K562 (cell line): ENCODE data around the gene RHO. TPM values are rescaled to one million over a fixed set of nuclear protein-coding genes. Genes with fewer than 3 reads are reported as not detected.

Source experiments
- ATAC-seq: fragments of 200-7000 bp; cut with Tn5 transposase; 3 replicates; pipeline ENCODE4 v1.9.1; 2020; ENCODE audit warnings: moderate library complexity
- BruUV-seq: library from RNA; stranded (reverse); fragments of 400-500 nt; replicated peaks from 2 replicates; lab custom pipeline; 2021; lab: Mats Ljungman, UMichigan
- CTCF ChIA-PET: fragments of 300-600 bp; formaldehyde crosslinking; extraction: SDS; loops from one replicate; lab custom pipeline; 2021; ENCODE audit warnings: low intra/inter-chr PET ratio; lab: Yijun Ruan, JAX
- POLR2A ChIA-PET: fragments of 300-600, 350-650 bp; sonication (Branson Sonifier 250); formaldehyde crosslinking; extraction: SDS; loops from one replicate; lab custom pipeline; 2021; ENCODE audit warnings: antibody characterized with exemption, inconsistent platforms; lab: Yijun Ruan, JAX
- DNase-seq, 4 experiments: peaks; one replicate each; pipeline versions ENCODE4 v3.0.0 to v3.0.0-alpha.2; 2011 to 2018; ENCODE audit warnings: low spot score in 3 of 4, mixed read lengths in 3 of 4; ENCODE audit errors: extremely low read depth in 1 of 4
- FAIRE-seq: peaks from 2 replicates; lab custom pipeline; 2011; peaks lifted over from hg19 to GRCh38; lab: Jason Lieb, UNC
- H2AFZ ChIP-seq: 2 replicates; pipeline ENCODE4 v1.6.0; 2011; ENCODE audit warnings: low read depth, low read length, control low read depth, inconsistent platforms
- H3K27ac ChIP-seq: fragments of 200-600 bp; 3 replicates; pipeline ENCODE4 v1.8.0; 2011; ENCODE audit warnings: low read depth, mild to moderate bottlenecking, control low read depth, inconsistent platforms, low read length, moderate library complexity, mixed read lengths; ENCODE audit errors: extremely low read depth
- H3K27me3 ChIP-seq, 2 experiments: fragments of 300-600 bp in 1 of 2; 2 replicates in 1 of 2; 3 replicates in 1 of 2; pipeline versions ENCODE4 v1.6.0 to v1.8.0; 2011; ENCODE audit warnings: inconsistent platforms in 2 of 2, low read length in 2 of 2, mild to moderate bottlenecking in 1 of 2, mixed read lengths in 1 of 2, moderate library complexity in 1 of 2; ENCODE audit not compliant: control insufficient read depth in 2 of 2, insufficient read depth in 2 of 2
- H3K36me3 ChIP-seq: fragments of 300-600 bp; 3 replicates; pipeline ENCODE4 v1.8.0; 2011; ENCODE audit warnings: mild to moderate bottlenecking, low read length, inconsistent platforms; ENCODE audit not compliant: control insufficient read depth, insufficient read depth
- H3K4me1 ChIP-seq, 2 experiments: fragments of 200-600 bp in 1 of 2; replicated peaks in 1 of 2; 2 replicates in 1 of 2; 3 replicates in 1 of 2; pipeline versions ENCODE4 v1.5.1 to v1.8.0; 2011; ENCODE audit warnings: inconsistent platforms in 2 of 2, low read length in 2 of 2, mild to moderate bottlenecking in 1 of 2, mixed read lengths in 1 of 2, moderate library complexity in 1 of 2; ENCODE audit not compliant: control insufficient read depth in 2 of 2, insufficient read depth in 2 of 2
- H3K4me2 ChIP-seq: 2 replicates; pipeline ENCODE4 v1.6.1; 2011; ENCODE audit warnings: low read length, control low read depth, inconsistent platforms, mixed read lengths; ENCODE audit not compliant: insufficient read depth
- H3K4me3 ChIP-seq: fragments of 200-600 bp; sonication (generic), shearing (Covaris generic); 2 replicates; pipeline ENCODE4 v1.5.1; 2016; ENCODE audit warnings: control low read depth, inconsistent platforms
- H3K79me2 ChIP-seq: fragments of 200-600 bp; 3 replicates; pipeline ENCODE4 v1.8.0; 2011; ENCODE audit warnings: low read length, inconsistent platforms; ENCODE audit not compliant: control insufficient read depth, insufficient read depth
- H3K9ac ChIP-seq, 2 experiments: 2 replicates each; pipeline versions ENCODE4 v1.6.0 to v1.6.1; 2011; ENCODE audit warnings: low read depth in 2 of 2, low read length in 2 of 2, control low read depth in 1 of 2, inconsistent platforms in 1 of 2, mild to moderate bottlenecking in 1 of 2, mixed read lengths in 1 of 2; ENCODE audit not compliant: insufficient read depth in 1 of 2
- H3K9me1 ChIP-seq: one replicate; pipeline ENCODE4 v1.6.0; 2011; ENCODE audit warnings: inconsistent platforms, mild to moderate bottlenecking, low read length, moderate library complexity; ENCODE audit not compliant: control insufficient read depth, insufficient read depth
- H3K9me3 ChIP-seq: replicated peaks from 2 replicates; pipeline ENCODE4 v1.5.1; 2011; ENCODE audit warnings: low read depth, low read length, inconsistent platforms; ENCODE audit not compliant: control insufficient read depth, insufficient read depth
- H4K20me1 ChIP-seq: replicated peaks from 2 replicates; pipeline ENCODE4 v1.6.1; 2011; ENCODE audit warnings: low read length, inconsistent platforms, mixed read lengths; ENCODE audit not compliant: control insufficient read depth, insufficient read depth
- ETV6 ChIP-seq, 3 experiments: fragments of 150-350 bp in 1 of 3; sonication (generic) in 1 of 3; formaldehyde crosslinking in 1 of 3; IDR thresholded peaks; 2 replicates each; pipeline versions ENCODE4 v1.6.1 to v1.8.0; 2014 to 2022; ENCODE audit warnings: borderline replicate concordance in 2 of 3, low read depth in 2 of 3, antibody characterized with exemption in 1 of 3, low read length in 1 of 3, mild to moderate bottlenecking in 1 of 3, missing genetic modification reagents in 1 of 3
- HDAC1 ChIP-seq, 2 experiments: fragments of 450-650 bp; IDR thresholded peaks; 2 replicates each; pipeline ENCODE4 v1.6.1; 2016 to 2017; ENCODE audit warnings: inconsistent platforms in 1 of 2, mild to moderate bottlenecking in 1 of 2, moderate library complexity in 1 of 2
- HMG20A ChIP-seq: fragments of 450-650 bp; formaldehyde crosslinking; conservative IDR thresholded peaks from 2 replicates; pipeline ENCODE4 v1.4.0; 2020; ENCODE audit warnings: mild to moderate bottlenecking, mixed read lengths
- NBN ChIP-seq: fragments of 450-650 bp; IDR thresholded peaks from 2 replicates; pipeline ENCODE4 v1.6.1; 2016; ENCODE audit warnings: low read depth, mild to moderate bottlenecking
- OTX1 ChIP-seq: fragments of 450-650 bp; formaldehyde crosslinking; IDR thresholded peaks from 2 replicates; pipeline ENCODE4 v1.4.0; 2022; ENCODE audit warnings: mild to moderate bottlenecking
- PCBP2 ChIP-seq: fragments of 200-400 bp; formaldehyde crosslinking; IDR thresholded peaks from 2 replicates; pipeline ENCODE4 v1.6.1; 2018; ENCODE audit warnings: low read length, low read depth, mild to moderate bottlenecking, moderate library complexity; ENCODE audit not compliant: poor library complexity, severe bottlenecking
- POLR2H ChIP-seq: IDR thresholded peaks from 2 replicates; pipeline ENCODE4 v1.6.1; 2016; ENCODE audit warnings: missing genetic modification characterization, low read depth, mild to moderate bottlenecking, control low read depth, missing compliant biosample characterization, moderate library complexity
- RFX1 ChIP-seq: fragments of 450-650 bp; IDR thresholded peaks from 2 replicates; pipeline ENCODE4 v1.6.1; 2016; ENCODE audit warnings: mild to moderate bottlenecking, moderate library complexity
- SAFB ChIP-seq: fragments of 200-400 bp; formaldehyde crosslinking; IDR thresholded peaks from 2 replicates; pipeline ENCODE4 v1.6.1; 2017; ENCODE audit warnings: low read depth, low read length, borderline replicate concordance
- SETDB1 ChIP-seq: IDR thresholded peaks from one replicate; pipeline ENCODE4 v1.6.1; 2012; ENCODE audit warnings: low read length, control low read depth, inconsistent platforms
- SMAD1 ChIP-seq: fragments of 150-350 bp; IDR thresholded peaks from 2 replicates; pipeline ENCODE4 v1.6.1; 2014; ENCODE audit warnings: low read length, low read depth; ENCODE audit not compliant: partially characterized antibody
- STAG1 ChIP-seq: sonication (generic); formaldehyde crosslinking; IDR thresholded peaks from 2 replicates; pipeline ENCODE4 v1.5.0; 2020; ENCODE audit warnings: missing genetic modification reagents, borderline replicate concordance
- TAF15 ChIP-seq: fragments of 200-400 bp; formaldehyde crosslinking; IDR thresholded peaks from 2 replicates; pipeline ENCODE4 v1.6.1; 2017; ENCODE audit warnings: mild to moderate bottlenecking, low read depth, low read length, moderate library complexity
- TAL1 ChIP-seq: fragments of 450-650 bp; IDR thresholded peaks from 2 replicates; pipeline ENCODE4 v1.6.1; 2016; ENCODE audit warnings: mild to moderate bottlenecking
- TGIF2 ChIP-seq: sonication (generic); formaldehyde crosslinking; IDR thresholded peaks from 2 replicates; pipeline ENCODE4 v1.8.1; 2022; ENCODE audit warnings: mild to moderate bottlenecking, missing genetic modification reagents, moderate library complexity
- ZBED1 ChIP-seq: IDR thresholded peaks from 2 replicates; pipeline ENCODE4 v1.6.1; 2014
- ZKSCAN8 ChIP-seq: fragments of 200-800 bp; sonication (Bioruptor generic); IDR thresholded peaks from 2 replicates; pipeline ENCODE4 v1.6.1; 2016; ENCODE audit warnings: missing genetic modification characterization, missing compliant biosample characterization
- ZNF143 ChIP-seq: sonication (generic); formaldehyde crosslinking; IDR thresholded peaks from 2 replicates; pipeline ENCODE4 v1.9.0; 2022; ENCODE audit warnings: mild to moderate bottlenecking, missing genetic modification reagents
- ZNF695 ChIP-seq: fragments of 450-650 bp; formaldehyde crosslinking; IDR thresholded peaks from 2 replicates; pipeline ENCODE4 v1.4.0; 2020; ENCODE audit warnings: mild to moderate bottlenecking, moderate library complexity
- WGBS: fragments of 100-300 bp; shearing (Covaris generic); methylation state at CpG from one replicate; pipeline ENCODE4 v1.1.6; 2016; ENCODE audit warnings: low coverage, mixed read lengths; ENCODE audit not compliant: insufficient coverage; ENCODE audit errors: missing lambda C conversion rate; 5-methylcytosine and 5-hydroxymethylcytosine counted together
- in situ Hi-C: fragments of 300-500 bp; cut with MboI; formaldehyde crosslinking; loops from 4 replicates; pipeline ENCODE4 v1.15.0; 2018; ENCODE audit warnings: inconsistent platforms, mixed read lengths
- intact Hi-C: fragments of 100-400 bp; cut with micrococcal nuclease; formaldehyde crosslinking; loops from 2 replicates; pipeline ENCODE4 v1.14.2; 2022
- polyA plus RNA-seq, 8 experiments: library from polyadenylated mRNA; depleted of rRNA in 4 of 8; stranded (reverse) in 5 of 8; unstranded in 3 of 8; fragments of >200 nt; fragmentation: Nextera tagmentation in 2 of 8; fragmentation: Illumina TruSeq in 1 of 8; extraction: Ambion mirVana in 2 of 8; extraction: Trizol in 1 of 8; gene quantifications; 2 replicates each; pipeline versions ENCODE4 v1.2.1 to v1.2.3, GENCODE V29; 2011 to 2014; ENCODE audit warnings: inconsistent platforms in 1 of 8, missing spikeins in 1 of 8
- total RNA-seq, 7 experiments: library from RNA; depleted of rRNA in 6 of 7; stranded (reverse); fragments of >200 nt in 6 of 7; fragmentation: Illumina TruSeq in 2 of 7; extraction: Trizol in 2 of 7; gene quantifications; 2 replicates each; pipeline versions ENCODE4 v1.2.1 to v1.2.3, GENCODE V29; 2011 to 2021; ENCODE audit warnings: low replicate concordance in 1 of 7
- TF ChIP-seq, protein P1 (sequence below): fragments of 450-650 bp; IDR thresholded peaks from 2 replicates; pipeline ENCODE4 v1.6.1; 2017; ENCODE audit warnings: antibody characterized with exemption, mild to moderate bottlenecking

Gene RHO
- total and polyA plus RNA-seq, 9 of the 15 experiments (the other 6 are each of a cell fraction or from before 2014, with no cell fraction given), result not detected

DNA sequence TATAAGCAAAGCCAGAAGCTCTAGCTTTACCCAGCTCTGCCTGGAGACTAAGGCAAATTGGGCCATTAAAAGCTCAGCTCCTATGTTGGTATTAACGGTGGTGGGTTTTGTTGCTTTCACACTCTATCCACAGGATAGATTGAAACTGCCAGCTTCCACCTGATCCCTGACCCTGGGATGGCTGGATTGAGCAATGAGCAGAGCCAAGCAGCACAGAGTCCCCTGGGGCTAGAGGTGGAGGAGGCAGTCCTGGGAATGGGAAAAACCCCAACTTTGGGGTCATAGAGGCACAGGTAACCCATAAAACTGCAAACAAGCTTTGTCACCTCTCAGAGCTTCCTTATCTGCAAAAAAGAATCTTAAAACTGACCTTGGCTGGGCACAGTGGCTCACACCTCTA, 6.6 kb downstream of the RHO start:
- Histone ChIP-seq H2AFZ (no peak overlapping the region), H3K36me3 (no peaks in the 10 kb centered on the region), H3K27me3 (peaks cover 4 to 22% of the 10 kb centered on the region in 2 experiments; a peak in 2 of 5 replicates), H3K4me1 (peaks cover 0 to 7% of the 10 kb centered on the region in 2 experiments; a peak in 3 of 5 replicates), H3K9me1 (no peaks in the 10 kb centered on the region), H3K27ac (no peak overlapping the region), H3K9ac (no peak overlapping the region), H3K79me2 (no peaks in the 10 kb centered on the region), H3K4me2 (no peak overlapping the region), H3K4me3 (no peak overlapping the region), H3K9me3 (no peaks in the 10 kb centered on the region), H4K20me1 (no peaks in the 10 kb centered on the region)
- no TSS peak for BruUV-seq
- FAIRE-seq, result no peak
- DNase-seq, result no peak
- in situ Hi-C loops (no loop called here), intact Hi-C loops (no loop called here)
- ATAC-seq, result no peak
- WGBS, result no CpG with 5 or more reads among the region's 1 CpG
- ChIA-PET CTCF (no interaction called here), POLR2A (interaction anchor here (0.9 kb wide), 1 partner anchor 9 kb away, joined by 3 read pairs; no protein-coding TSS in a partner anchor)
- TF ChIP-seq ZBED1 (no peak), TGIF2 (CRISPR knock-in tag) (no peak), PCBP2 (no peak), OTX1 (no peak), POLR2H (tag) (no peak), NBN (no peak), HDAC1 (IDR thresholded peaks at IDR 0.05) (no peak), ZKSCAN8 (CRISPR knock-in tag) (no peak), ZNF143 (CRISPR knock-in tag) (no peak), SAFB (no peak), ZNF695 (CRISPR knock-in tag) (no peak), STAG1 (CRISPR knock-in tag) (no peak), SETDB1 (no peak), ETV6 (IDR thresholded peaks at IDR 0.05; ENCODE audit: borderline replicate concordance in 1 of 2, low read depth in 2 of 2, low read length in 1 of 2) (no peak), ETV6 (CRISPR knock-in tag; IDR thresholded peaks at IDR 0.05; ENCODE audit: borderline replicate concordance) (no peak), HMG20A (CRISPR knock-in tag) (no peak), SMAD1 (no peak), TAL1 (no peak), TAF15 (no peak), RFX1 (no peak)
- TF ChIP-seq, protein P1, sequence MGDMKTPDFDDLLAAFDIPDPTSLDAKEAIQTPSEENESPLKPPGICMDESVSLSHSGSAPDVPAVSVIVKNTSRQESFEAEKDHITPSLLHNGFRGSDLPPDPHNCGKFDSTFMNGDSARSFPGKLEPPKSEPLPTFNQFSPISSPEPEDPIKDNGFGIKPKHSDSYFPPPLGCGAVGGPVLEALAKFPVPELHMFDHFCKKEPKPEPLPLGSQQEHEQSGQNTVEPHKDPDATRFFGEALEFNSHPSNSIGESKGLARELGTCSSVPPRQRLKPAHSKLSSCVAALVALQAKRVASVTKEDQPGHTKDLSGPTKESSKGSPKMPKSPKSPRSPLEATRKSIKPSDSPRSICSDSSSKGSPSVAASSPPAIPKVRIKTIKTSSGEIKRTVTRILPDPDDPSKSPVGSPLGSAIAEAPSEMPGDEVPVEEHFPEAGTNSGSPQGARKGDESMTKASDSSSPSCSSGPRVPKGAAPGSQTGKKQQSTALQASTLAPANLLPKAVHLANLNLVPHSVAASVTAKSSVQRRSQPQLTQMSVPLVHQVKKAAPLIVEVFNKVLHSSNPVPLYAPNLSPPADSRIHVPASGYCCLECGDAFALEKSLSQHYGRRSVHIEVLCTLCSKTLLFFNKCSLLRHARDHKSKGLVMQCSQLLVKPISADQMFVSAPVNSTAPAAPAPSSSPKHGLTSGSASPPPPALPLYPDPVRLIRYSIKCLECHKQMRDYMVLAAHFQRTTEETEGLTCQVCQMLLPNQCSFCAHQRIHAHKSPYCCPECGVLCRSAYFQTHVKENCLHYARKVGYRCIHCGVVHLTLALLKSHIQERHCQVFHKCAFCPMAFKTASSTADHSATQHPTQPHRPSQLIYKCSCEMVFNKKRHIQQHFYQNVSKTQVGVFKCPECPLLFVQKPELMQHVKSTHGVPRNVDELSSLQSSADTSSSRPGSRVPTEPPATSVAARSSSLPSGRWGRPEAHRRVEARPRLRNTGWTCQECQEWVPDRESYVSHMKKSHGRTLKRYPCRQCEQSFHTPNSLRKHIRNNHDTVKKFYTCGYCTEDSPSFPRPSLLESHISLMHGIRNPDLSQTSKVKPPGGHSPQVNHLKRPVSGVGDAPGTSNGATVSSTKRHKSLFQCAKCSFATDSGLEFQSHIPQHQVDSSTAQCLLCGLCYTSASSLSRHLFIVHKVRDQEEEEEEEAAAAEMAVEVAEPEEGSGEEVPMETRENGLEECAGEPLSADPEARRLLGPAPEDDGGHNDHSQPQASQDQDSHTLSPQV, result no peak
